Glutamatergic neuron (in vitro differentiated cells): ENCODE data around the gene EPM2A. TPM values are rescaled to one million over a fixed set of nuclear protein-coding genes. Genes with fewer than 3 reads are reported as not detected.

Experiments used
- DNase-seq: peaks from one replicate; pipeline ENCODE4 v3.0.0; 2022
- H3K27ac Mint-ChIP-seq: one replicate; pipeline ENCODE4 v1.8.0; 2020; ENCODE audit warnings: mild to moderate bottlenecking, mixed read lengths, inconsistent platforms; ENCODE audit not compliant: unreplicated experiment
- H3K27me3 Mint-ChIP-seq: one replicate; pipeline ENCODE4 v1.8.0; 2020; ENCODE audit warnings: mild to moderate bottlenecking, moderate library complexity, mixed read lengths, inconsistent platforms; ENCODE audit not compliant: unreplicated experiment
- H3K36me3 Mint-ChIP-seq: one replicate; pipeline ENCODE4 v1.8.0; 2020; ENCODE audit warnings: mild to moderate bottlenecking, mixed read lengths, inconsistent platforms; ENCODE audit not compliant: unreplicated experiment
- H3K4me1 Mint-ChIP-seq: one replicate; pipeline ENCODE4 v1.8.0; 2020; ENCODE audit warnings: mild to moderate bottlenecking, low read depth, mixed read lengths, inconsistent platforms; ENCODE audit not compliant: unreplicated experiment
- H3K4me3 Mint-ChIP-seq: one replicate; pipeline ENCODE4 v1.8.0; 2020; ENCODE audit warnings: mild to moderate bottlenecking, mixed read lengths, inconsistent platforms; ENCODE audit not compliant: unreplicated experiment
- H3K9me3 Mint-ChIP-seq: one replicate; pipeline ENCODE4 v1.8.0; 2020; ENCODE audit warnings: mild to moderate bottlenecking, moderate library complexity, mixed read lengths, inconsistent platforms; ENCODE audit not compliant: unreplicated experiment
- total RNA-seq: library from RNA; stranded (reverse); fragmentation: NEBNext Ultra II Directional; extraction: Animal tissue kit (Norgen Biotek cat#: 25700); gene quantifications from one replicate; pipeline ENCODE4 v1.2.1, GENCODE V29; 2021; ENCODE audit not compliant: unreplicated experiment
- TF ChIP-seq, protein P1 (sequence below): fragments of 200-600 bp; sonication (generic); IDR thresholded peaks from one replicate; pipeline ENCODE4 v1.5.0; 2021; ENCODE audit not compliant: partially characterized antibody, unreplicated experiment

The EPM2A gene
- total RNA-seq, 1 donor from 2014 or later: 15.5 TPM

DNA sequence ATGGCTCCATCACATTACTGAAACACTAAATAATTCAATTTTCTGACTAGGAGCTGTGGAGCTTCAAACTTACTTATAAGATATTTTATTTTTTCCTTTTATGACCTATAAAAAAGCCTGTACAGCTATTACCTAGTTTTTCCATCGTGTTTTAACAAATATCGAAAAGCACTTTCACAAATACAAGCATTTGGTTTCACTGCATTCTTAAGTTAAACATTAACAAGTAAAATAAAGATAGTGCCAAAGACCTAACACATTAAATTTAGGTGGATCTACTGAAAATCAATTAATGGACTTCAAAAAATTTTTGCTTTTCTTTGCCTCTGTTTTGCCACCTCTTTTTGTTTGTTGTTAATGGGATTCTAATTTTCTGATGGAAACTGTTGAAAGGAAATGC is 83.3 kb downstream of the EPM2A start:
- Mint-ChIP-seq H3K4me3 (no peak overlapping the region), H3K36me3 (no peaks in the 10 kb centered on the region), H3K27me3 (no peaks in the 10 kb centered on the region), H3K4me1 (no peaks in the 10 kb centered on the region), H3K9me3 (no peaks in the 10 kb centered on the region), H3K27ac (no peak overlapping the region)
- no peak for DNase-seq
- TF ChIP-seq, protein P1, sequence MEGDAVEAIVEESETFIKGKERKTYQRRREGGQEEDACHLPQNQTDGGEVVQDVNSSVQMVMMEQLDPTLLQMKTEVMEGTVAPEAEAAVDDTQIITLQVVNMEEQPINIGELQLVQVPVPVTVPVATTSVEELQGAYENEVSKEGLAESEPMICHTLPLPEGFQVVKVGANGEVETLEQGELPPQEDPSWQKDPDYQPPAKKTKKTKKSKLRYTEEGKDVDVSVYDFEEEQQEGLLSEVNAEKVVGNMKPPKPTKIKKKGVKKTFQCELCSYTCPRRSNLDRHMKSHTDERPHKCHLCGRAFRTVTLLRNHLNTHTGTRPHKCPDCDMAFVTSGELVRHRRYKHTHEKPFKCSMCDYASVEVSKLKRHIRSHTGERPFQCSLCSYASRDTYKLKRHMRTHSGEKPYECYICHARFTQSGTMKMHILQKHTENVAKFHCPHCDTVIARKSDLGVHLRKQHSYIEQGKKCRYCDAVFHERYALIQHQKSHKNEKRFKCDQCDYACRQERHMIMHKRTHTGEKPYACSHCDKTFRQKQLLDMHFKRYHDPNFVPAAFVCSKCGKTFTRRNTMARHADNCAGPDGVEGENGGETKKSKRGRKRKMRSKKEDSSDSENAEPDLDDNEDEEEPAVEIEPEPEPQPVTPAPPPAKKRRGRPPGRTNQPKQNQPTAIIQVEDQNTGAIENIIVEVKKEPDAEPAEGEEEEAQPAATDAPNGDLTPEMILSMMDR: no peak

DNA sequence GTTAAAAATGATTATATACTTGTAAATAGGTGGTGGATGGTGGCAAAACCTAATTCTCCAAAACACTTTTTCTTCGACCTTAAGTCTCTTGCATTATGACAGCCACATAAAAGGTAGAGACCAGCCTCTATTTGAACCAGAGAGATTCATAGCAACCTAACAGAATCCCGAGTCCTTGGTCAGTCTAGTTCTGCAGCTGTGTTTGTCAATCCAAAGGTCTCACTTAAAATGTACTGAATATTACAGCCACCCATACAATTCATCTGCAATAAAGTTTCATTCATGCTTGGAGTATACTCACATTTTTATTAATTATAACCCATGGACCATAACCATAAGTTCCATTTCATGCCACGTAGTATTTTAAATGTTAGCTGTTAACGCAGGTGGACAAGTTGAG is 87.2 kb downstream of the EPM2A start:
- no peaks in the 10 kb centered on the region for H3K36me3 Mint-ChIP-seq
- H3K27me3 Mint-ChIP-seq: no peaks in the 10 kb centered on the region
- TF ChIP-seq, protein P1: no peak
- H3K4me3 Mint-ChIP-seq: no peak overlapping the region
- H3K9me3 Mint-ChIP-seq: no peaks in the 10 kb centered on the region
- H3K27ac Mint-ChIP-seq: no peak overlapping the region
- H3K4me1 Mint-ChIP-seq: no peaks in the 10 kb centered on the region
- no peak for DNase-seq

DNA sequence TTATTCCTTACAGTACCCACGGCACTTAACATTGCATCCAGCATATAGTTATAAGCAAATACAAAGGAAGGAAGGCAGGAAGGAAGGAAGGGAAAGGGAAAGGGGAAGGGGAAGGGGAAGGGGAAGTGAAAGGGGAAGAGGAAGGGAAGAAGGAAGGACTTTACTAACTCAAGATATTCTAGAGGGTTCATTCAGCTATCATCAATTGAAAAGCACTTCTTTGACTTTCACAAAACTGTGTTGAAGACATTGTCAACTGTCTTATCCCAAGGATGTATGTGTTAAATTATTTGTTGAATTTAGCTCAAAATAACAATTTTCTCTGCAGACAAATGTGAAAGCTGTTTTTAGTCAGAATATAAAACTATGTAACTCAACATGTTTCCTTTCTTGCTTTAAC is 87.7 kb downstream of the EPM2A start:
- DNase-seq: no peak
- TF ChIP-seq, protein P1: no peak
- Mint-ChIP-seq H3K36me3 (no peaks in the 10 kb centered on the region), H3K4me3 (no peak overlapping the region), H3K4me1 (no peaks in the 10 kb centered on the region), H3K27ac (no peak overlapping the region), H3K27me3 (no peaks in the 10 kb centered on the region), H3K9me3 (no peaks in the 10 kb centered on the region)

DNA sequence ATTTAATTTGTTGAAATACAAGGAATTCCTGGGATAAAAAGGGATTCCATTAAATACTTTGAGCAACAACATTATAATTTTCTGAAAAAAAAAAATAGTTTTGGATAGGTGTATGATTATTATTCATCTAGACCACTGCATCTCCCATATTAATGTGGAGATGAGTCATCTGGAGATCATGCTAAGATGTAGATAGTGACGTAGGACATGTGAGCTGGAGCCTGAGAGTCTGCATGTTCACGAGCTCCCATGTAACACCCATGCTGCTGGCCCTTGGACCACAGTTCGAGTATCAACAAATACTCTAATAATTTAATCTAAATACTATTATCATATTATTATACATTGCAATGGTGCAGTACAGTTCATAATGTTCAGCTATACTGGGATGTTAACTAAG is 91.6 kb downstream of the EPM2A start:
- no peaks in the 10 kb centered on the region for H3K36me3 Mint-ChIP-seq

DNA sequence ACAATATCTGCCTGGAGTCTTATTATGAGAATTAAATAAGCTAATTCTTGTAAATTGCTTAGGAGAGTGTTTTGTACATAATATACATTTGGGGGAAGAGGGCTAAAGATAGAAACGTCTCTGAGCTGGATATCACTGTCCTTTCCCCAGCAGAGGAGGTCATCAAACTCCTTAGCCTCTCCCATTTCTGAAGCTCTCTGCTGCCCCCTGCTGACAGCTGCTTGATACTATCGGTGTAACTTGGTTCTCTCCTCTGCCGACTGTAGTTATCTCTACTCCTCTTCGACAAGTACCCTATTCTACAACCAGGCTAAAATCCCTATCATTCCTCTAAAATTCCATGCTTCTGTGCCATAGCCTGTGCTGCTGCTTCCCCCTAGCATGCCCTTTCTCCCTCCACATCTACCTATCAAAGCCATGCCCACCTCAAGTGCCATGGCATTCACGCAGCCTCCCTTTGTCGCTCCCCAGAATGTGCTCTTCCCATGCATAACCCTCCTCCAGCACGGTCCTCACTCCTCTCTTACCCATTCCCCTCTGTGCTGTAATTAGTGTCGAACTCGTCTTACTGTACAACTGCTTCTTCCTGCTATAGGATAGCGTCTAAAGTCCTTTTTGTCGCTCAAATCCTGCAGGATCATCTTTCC is 101.2 kb downstream of the EPM2A start:
- H3K4me3 Mint-ChIP-seq: no peak overlapping the region
- H3K4me1 Mint-ChIP-seq: no peaks in the 10 kb centered on the region
- peaks cover 3% of the 10 kb centered on the region for H3K27me3 Mint-ChIP-seq
- no peak overlapping the region for H3K27ac Mint-ChIP-seq
- TF ChIP-seq, protein P1: peak; percentile 88
- H3K9me3 Mint-ChIP-seq: no peaks in the 10 kb centered on the region
- no peaks in the 10 kb centered on the region for H3K36me3 Mint-ChIP-seq
- DNase-seq: peak; percentile 96

More for the DNA sequence above, 91.6 kb downstream of the EPM2A start:
- no peaks in the 10 kb centered on the region for H3K9me3 Mint-ChIP-seq
- no peak for DNase-seq
- no peaks in the 10 kb centered on the region for H3K4me1 Mint-ChIP-seq
- peaks cover 2% of the 10 kb centered on the region for H3K27me3 Mint-ChIP-seq
- no peak overlapping the region for H3K4me3 Mint-ChIP-seq
- TF ChIP-seq, protein P1: no peak
- no peak overlapping the region for H3K27ac Mint-ChIP-seq
